Stimulated activated CD8-positive, alpha-beta memory T cell treated with anti-CD3 and anti-CD28 coated beads, Interleukin-4, amount 100 ng/mL, for 48 hours (primary cell): ENCODE results near the gene SEPTIN8.
A peak's percentile ranks its signal among the peaks of the same experiment; 100 is the strongest.

Experiments used
- DNase-seq: peaks from one replicate; pipeline ENCODE4 v3.0.0-alpha.2; 2020

Gene SEPTIN8

GRCh38 chr5:132763181-132764036 is 13.6 kb downstream of the SEPTIN8 start:
- DNase-seq: no peak

GRCh38 chr5:132762246-132763000 is 14.6 kb downstream of the SEPTIN8 start:
- DNase-seq: no peak

GRCh38 chr5:132761321-132762240 is 15.5 kb downstream of the SEPTIN8 start:
- DNase-seq: no peak

- no peak for DNase-seq
Observed at GRCh38 chr5:132760601-132761317, 16.3 kb downstream of the SEPTIN8 start.

GRCh38 chr5:132760049-132760420 is 17.0 kb downstream of the SEPTIN8 start:
- DNase-seq: no peak

GRCh38 chr5:132759114-132760048 is 17.7 kb downstream of the SEPTIN8 start:
- peak; percentile 16 for DNase-seq

GRCh38 chr5:132758451-132758850 is 18.6 kb downstream of the SEPTIN8 start:
- no peak for DNase-seq

- DNase-seq: peak; percentile 14
Observed at GRCh38 chr5:132756542-132756941, 20.5 kb downstream of the SEPTIN8 start.

- peak; percentile 20 for DNase-seq
Observed at GRCh38 chr5:132754947-132755346, 22.1 kb downstream of the SEPTIN8 start.

GRCh38 chr5:132754111-132754510 is 22.9 kb downstream of the SEPTIN8 start:
- no peak for DNase-seq

GRCh38 chr5:132753135-132753987 is 23.7 kb downstream of the SEPTIN8 start:
- peak; percentile 38 for DNase-seq

- DNase-seq: peak; percentile 21
Observed at GRCh38 chr5:132752581-132753125, 24.4 kb downstream of the SEPTIN8 start.

- DNase-seq: peak; percentile 24
Observed at GRCh38 chr5:132751971-132752580, 25.0 kb downstream of the SEPTIN8 start.

- DNase-seq: peak; percentile 58
Observed at GRCh38 chr5:132751444-132751843, 25.6 kb downstream of the SEPTIN8 start.

- peak; percentile 20 for DNase-seq
Observed at GRCh38 chr5:132750471-132751230, 26.4 kb downstream of the SEPTIN8 start.

- DNase-seq: peak; percentile 21
Observed at GRCh38 chr5:132749506-132749905, 27.5 kb downstream of the SEPTIN8 start.

- DNase-seq: peak; percentile 23
Observed at GRCh38 chr5:132748522-132749000, 28.5 kb downstream of the SEPTIN8 start.
